HEK293T (cell line): ENCODE results near the gene ACADSB.

ENCODE experiments used
- CTCF ChIA-PET: fragments of 350-600 bp; formaldehyde crosslinking; extraction: SDS; loops from one replicate; lab custom pipeline; 2021; ENCODE audit warnings: antibody characterized with exemption, inconsistent platforms; lab: Yijun Ruan, JAX
- POLR2A ChIA-PET: fragments of 350-600 bp; formaldehyde crosslinking; extraction: SDS; loops from one replicate; lab custom pipeline; 2020; ENCODE audit warnings: antibody characterized with exemption, inconsistent platforms; lab: Yijun Ruan, JAX
- DNase-seq: peaks from one replicate; pipeline ENCODE4 v3.0.0; 2012; ENCODE audit warnings: mixed read lengths; ENCODE audit errors: extremely low spot score
- ARNT ChIP-seq: fragments of 450-650 bp; IDR thresholded peaks from 2 replicates; pipeline ENCODE4 v1.6.1; 2017; ENCODE audit warnings: mild to moderate bottlenecking
- BHLHE40 ChIP-seq: fragments of 450-650 bp; IDR thresholded peaks from 2 replicates; pipeline ENCODE4 v1.6.1; 2016; ENCODE audit warnings: mild to moderate bottlenecking, moderate library complexity, borderline replicate concordance
- CTBP1 ChIP-seq: fragments of 450-650 bp; IDR thresholded peaks from 2 replicates; pipeline ENCODE4 v1.6.1; 2016; ENCODE audit warnings: borderline replicate concordance
- ELF4 ChIP-seq: fragments of 450-650 bp; IDR thresholded peaks from 2 replicates; pipeline ENCODE4 v1.6.1; 2017; ENCODE audit warnings: antibody characterized with exemption
- FOXA1 ChIP-seq: fragments of 450-650 bp; IDR thresholded peaks from 2 replicates; pipeline ENCODE4 v1.6.1; 2016; ENCODE audit warnings: mild to moderate bottlenecking
- FOXK2 ChIP-seq: fragments of 450-650 bp; IDR thresholded peaks from 2 replicates; pipeline ENCODE4 v1.6.1; 2016; ENCODE audit warnings: mild to moderate bottlenecking
- FOXM1 ChIP-seq: fragments of 450-650 bp; IDR thresholded peaks from 2 replicates; pipeline ENCODE4 v1.6.1; 2017; ENCODE audit warnings: mild to moderate bottlenecking, borderline replicate concordance
- HDGF ChIP-seq: fragments of 450-650 bp; IDR thresholded peaks from 2 replicates; pipeline ENCODE4 v1.6.1; 2017; ENCODE audit warnings: antibody characterized with exemption, borderline replicate concordance
- L3MBTL2 ChIP-seq: fragments of 450-650 bp; conservative IDR thresholded peaks from 2 replicates; pipeline ENCODE4 v1.6.1; 2016; ENCODE audit warnings: mild to moderate bottlenecking
- LEF1 ChIP-seq: fragments of 450-650 bp; IDR thresholded peaks from 2 replicates; pipeline ENCODE4 v1.6.1; 2017; ENCODE audit warnings: mild to moderate bottlenecking, borderline replicate concordance
- NFRKB ChIP-seq: fragments of 450-650 bp; IDR thresholded peaks from 2 replicates; pipeline ENCODE4 v1.6.1; 2016; ENCODE audit warnings: mild to moderate bottlenecking, moderate library complexity
- PKNOX1 ChIP-seq: fragments of 450-650 bp; IDR thresholded peaks from 2 replicates; pipeline ENCODE4 v1.6.1; 2016
- SP1 ChIP-seq: fragments of 450-650 bp; IDR thresholded peaks from 2 replicates; pipeline ENCODE4 v1.6.1; 2017
- SUZ12 ChIP-seq: fragments of 450-650 bp; IDR thresholded peaks from 2 replicates; pipeline ENCODE4 v1.6.1; 2016; ENCODE audit warnings: mild to moderate bottlenecking
- TARDBP ChIP-seq: fragments of 450-650 bp; IDR thresholded peaks from 2 replicates; pipeline ENCODE4 v1.6.1; 2016
- ZNF384 ChIP-seq: fragments of 450-650 bp; IDR thresholded peaks from 2 replicates; pipeline ENCODE4 v1.6.1; 2016

ACADSB gene

GRCh38 chr10:123013456-123014419 lies 4.9 kb downstream of the ACADSB start:
- no peak for DNase-seq
- TF ChIP-seq CTBP1 = no peak
- no peak for TF ChIP-seq FOXA1
- ChIA-PET POLR2A (no interaction called here), CTCF (interaction anchor here (1.1 kb wide), 1 partner anchor 8 kb away, joined by 4 read pairs; no protein-coding TSS in a partner anchor)

DNA sequence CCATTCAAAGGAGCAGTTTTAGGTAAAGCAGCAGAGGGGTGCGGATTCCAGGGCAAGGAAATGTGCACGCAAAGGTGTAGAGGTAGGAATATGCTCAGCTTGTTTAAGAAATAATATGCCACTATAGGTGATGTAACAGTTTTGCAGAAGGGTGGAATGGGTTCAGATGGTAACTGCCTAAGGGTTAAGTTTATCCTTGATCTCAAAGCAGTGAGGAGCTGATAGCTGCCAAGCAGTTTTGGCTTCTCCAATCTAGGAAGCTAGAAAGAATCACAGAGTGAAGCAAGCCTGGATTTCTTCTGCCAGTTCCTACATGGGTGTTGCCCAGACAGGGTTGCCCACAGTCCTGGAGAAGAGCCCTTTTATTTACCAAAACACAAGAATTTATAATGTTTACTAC lies 6.0 kb downstream of the ACADSB start:
- DNase-seq = no peak
- ChIA-PET CTCF (interaction anchor here (0.6 kb wide), 1 partner anchor 1170 kb away, joined by 3 read pairs; no protein-coding TSS in a partner anchor), POLR2A (no interaction called here)
- TF ChIP-seq NFRKB (no peak), TARDBP (no peak), SUZ12 (no peak), FOXM1 (no peak), HDGF (no peak), LEF1 (no peak), FOXK2 (no peak), PKNOX1 (no peak), L3MBTL2 (no peak), ELF4 (no peak), ZNF384 (no peak), ARNT (no peak), FOXA1 (no peak), BHLHE40 (no peak)

DNA sequence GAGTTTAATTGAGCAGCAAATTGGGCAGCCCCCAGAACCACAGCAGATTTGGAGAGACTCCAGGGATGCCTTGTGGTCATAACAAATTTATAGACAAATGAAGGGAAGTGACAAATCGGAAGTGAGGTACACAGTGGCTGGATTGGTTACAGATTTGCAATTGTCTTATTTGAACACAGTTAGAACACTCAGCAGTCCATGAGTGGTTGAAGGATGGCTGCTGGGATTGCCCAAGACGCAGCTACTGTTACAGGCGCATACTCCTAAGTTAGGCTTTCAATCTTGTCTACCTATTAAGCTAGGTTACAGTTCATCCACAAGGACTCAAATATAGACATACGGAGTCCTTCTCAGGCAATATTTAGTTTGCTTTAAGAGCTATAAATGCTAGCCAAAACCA lies 7.4 kb downstream of the ACADSB start:
- no peak for TF ChIP-seq FOXA1
- ChIA-PET CTCF (interaction anchor here (0.7 kb wide), 1 partner anchor 9 kb away, joined by 4 read pairs; no protein-coding TSS in a partner anchor), POLR2A (no interaction called here)
- no peak for DNase-seq

DNA sequence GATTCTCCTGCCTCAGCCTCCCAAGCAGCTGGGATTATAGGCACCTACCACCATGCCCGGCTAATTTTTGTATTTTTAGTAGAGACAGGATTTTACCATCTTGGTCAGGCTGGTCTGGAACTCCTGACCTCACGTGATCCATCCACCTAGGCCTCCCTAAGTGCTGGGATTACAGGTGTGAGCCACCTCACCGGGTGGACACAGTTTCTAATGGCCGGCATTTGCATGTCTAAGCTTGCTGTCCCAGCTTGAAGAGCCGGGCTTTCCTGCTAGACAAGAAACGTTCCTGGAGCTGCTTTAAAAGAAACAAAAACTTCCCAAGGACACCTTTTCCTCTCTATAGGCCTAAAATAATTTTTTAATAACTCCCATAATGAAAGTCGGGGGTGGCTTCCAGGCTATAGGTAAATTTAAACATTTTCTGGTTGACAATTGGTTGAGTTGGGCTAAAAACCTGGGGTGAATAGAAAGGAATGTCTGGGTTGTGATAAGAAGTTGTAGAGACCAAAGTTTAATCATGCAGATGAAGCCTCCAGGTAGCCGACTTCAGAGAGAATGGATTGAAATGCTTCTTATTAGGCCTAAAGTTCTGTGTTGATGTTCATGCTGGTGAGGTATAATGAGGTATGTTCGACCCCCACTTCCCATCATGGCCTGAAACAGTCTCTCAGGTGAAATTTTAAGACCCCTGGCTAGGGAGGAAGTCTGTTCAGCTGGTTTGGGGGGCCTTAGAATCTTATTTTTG lies 8.8 kb downstream of the ACADSB start:
- CTCF ChIA-PET = no interaction called here
- POLR2A ChIA-PET = no interaction called here

GRCh38 chr10:123018531-123018930 lies 9.7 kb downstream of the ACADSB start:
- CTCF ChIA-PET = no interaction called here
- TF ChIP-seq BHLHE40 = no peak
- no peak for TF ChIP-seq LEF1
- TF ChIP-seq CTBP1 = no peak
- no peak for TF ChIP-seq SUZ12
- TF ChIP-seq NFRKB = no peak
- TF ChIP-seq ELF4 = no peak
- no peak for TF ChIP-seq ZNF384
- no peak for TF ChIP-seq FOXM1
- TF ChIP-seq ARNT = no peak
- TF ChIP-seq FOXA1 = no peak
- no peak for TF ChIP-seq FOXK2
- no peak for TF ChIP-seq L3MBTL2
- no peak for TF ChIP-seq HDGF
- no peak for TF ChIP-seq SP1
- DNase-seq = no peak
- POLR2A ChIA-PET = no interaction called here

More for the DNA sequence above, 8.8 kb downstream of the ACADSB start:
- TF ChIP-seq ZNF384 (no peak), PKNOX1 (no peak), FOXK2 (no peak), ELF4 (no peak), CTBP1 (no peak), FOXM1 (no peak), ARNT (no peak), L3MBTL2 (no peak), BHLHE40 (no peak), SUZ12 (no peak)
- DNase-seq = no peak

DNA sequence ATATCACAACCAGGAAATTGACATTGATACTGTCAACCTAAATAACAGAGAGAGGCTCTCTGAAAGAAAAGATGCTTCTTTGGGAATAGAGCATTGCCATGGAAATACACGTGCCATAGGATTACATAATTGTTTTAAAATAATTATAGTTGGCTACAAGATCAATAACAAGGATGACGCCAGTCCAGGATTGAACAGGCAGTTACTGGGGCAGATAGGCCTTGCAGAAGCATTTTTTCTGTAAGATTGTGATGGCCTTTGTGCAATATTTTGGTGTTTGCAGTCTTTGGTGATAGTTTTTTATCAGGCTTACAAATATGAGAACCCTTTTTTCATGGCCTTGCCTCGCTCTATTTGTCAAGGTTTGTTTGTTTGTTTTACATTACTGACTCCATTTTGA lies 10.5 kb downstream of the ACADSB start:
- TF ChIP-seq ELF4 = no peak
- no peak for TF ChIP-seq SUZ12
- no peak for TF ChIP-seq LEF1
- no peak for TF ChIP-seq FOXM1
- TF ChIP-seq PKNOX1 = no peak
- no peak for TF ChIP-seq ZNF384
- TF ChIP-seq HDGF = no peak
- no peak for TF ChIP-seq BHLHE40
- TF ChIP-seq TARDBP = no peak
- no peak for TF ChIP-seq NFRKB
- no peak for TF ChIP-seq L3MBTL2
- CTCF ChIA-PET = no interaction called here
- DNase-seq = no peak
- POLR2A ChIA-PET = interaction anchor here (0.7 kb wide), 1 partner anchor 37 kb away, joined by 3 read pairs; no protein-coding TSS in a partner anchor
